Measurements from ENCODE around the gene CDON.

CDON gene

GRCh38 chr11:125974284-125974683 lies 88.4 kb downstream of the CDON start:
- DNase-seq (ENCODE audit: low read depth), result no peak
- H3K4me3 ChIP-seq (replicated peaks; ENCODE audit: low read depth, low read length), result no peak overlapping the region
- no peak for TF ChIP-seq CTCF (IDR thresholded peaks at IDR 0.05; ENCODE audit: low read length, missing control alignments)

GRCh38 chr11:125971618-125972017 lies 91.0 kb downstream of the CDON start:
- no peak for TF ChIP-seq CTCF (IDR thresholded peaks at IDR 0.05; ENCODE audit: low read length, missing control alignments)
- H3K4me3 ChIP-seq (replicated peaks; ENCODE audit: low read depth, low read length), result no peak overlapping the region
- DNase-seq (ENCODE audit: low read depth), result no peak

DNA sequence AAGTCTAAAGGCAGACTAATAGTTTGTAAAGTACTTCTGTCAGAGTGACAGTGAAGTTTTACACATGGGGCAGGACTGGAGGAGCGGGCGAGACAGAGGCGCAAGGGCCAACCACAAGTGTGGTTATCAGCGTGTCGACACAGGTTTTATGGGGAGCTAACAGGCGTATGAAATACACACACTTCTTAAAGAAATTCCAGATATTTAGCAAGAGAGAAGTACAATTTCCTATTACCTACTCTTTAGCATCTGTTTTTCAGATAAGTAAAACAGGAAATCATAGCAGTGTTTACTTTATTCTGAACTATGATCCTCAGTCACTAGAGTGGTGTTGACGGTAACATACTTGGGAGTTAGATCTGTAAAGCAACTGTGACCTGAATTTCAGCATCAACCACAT lies 94.3 kb downstream of the CDON start:
- TF ChIP-seq CTCF (IDR thresholded peaks at IDR 0.05; ENCODE audit: low read length, missing control alignments), result no peak
- H3K4me3 ChIP-seq (replicated peaks; ENCODE audit: low read depth, low read length), result no peak overlapping the region
- DNase-seq (ENCODE audit: low read depth), result no peak

DNA sequence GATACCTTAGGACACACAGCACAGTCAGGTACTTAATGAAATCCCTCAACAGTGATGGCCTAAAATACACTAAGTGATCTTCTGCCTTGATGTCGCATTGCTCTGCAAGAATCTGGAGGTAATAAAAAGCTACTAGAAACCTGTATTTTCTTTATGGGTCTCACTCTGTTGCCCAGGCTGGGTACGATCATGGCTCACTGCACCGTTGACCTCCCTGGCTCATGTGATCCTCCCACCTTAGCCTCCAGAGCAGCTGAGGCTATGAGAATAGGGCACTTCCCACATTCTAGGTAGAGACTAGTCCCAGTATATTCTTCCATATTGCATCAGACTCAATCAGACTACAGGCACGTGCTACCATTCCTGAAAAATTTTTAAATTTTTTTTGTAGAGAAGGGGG lies 95.2 kb downstream of the CDON start:
- no peak for TF ChIP-seq CTCF (IDR thresholded peaks at IDR 0.05; ENCODE audit: low read length, missing control alignments)
- DNase-seq (ENCODE audit: low read depth), result no peak
- H3K4me3 ChIP-seq (replicated peaks; ENCODE audit: low read depth, low read length), result no peak overlapping the region

- H3K4me3 ChIP-seq (replicated peaks; ENCODE audit: low read depth, low read length), result no peak overlapping the region
- DNase-seq (ENCODE audit: low read depth), result no peak
- no peak for TF ChIP-seq CTCF (IDR thresholded peaks at IDR 0.05; ENCODE audit: low read length, missing control alignments)
Observed at GRCh38 chr11:125960771-125961170, 101.9 kb downstream of the CDON start.

DNA sequence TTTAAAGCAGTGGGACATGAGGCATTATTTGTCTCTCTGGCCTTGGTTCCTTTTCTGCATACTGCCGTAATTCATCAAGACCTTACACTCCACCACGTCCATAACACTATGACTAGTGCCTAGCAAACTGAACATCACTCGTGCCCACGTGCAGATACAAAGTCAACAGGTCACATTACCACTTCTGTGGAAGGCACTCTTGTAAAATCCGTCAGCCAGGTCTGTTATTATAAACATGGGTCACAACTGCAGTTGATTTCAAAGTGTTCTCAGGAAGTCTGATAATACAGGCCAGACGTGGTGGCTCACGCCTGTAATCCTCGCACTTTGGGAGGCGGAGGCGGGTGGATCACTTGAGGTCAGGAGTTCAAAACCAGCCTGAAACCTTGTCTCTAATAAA lies 102.7 kb downstream of the CDON start:
- H3K4me3 ChIP-seq (replicated peaks; ENCODE audit: low read depth, low read length), result no peak overlapping the region
- DNase-seq (ENCODE audit: low read depth), result no peak
- TF ChIP-seq CTCF (IDR thresholded peaks at IDR 0.05; ENCODE audit: low read length, missing control alignments), result no peak

GRCh38 chr11:125959511-125959910 lies 103.2 kb downstream of the CDON start:
- no peak for TF ChIP-seq CTCF (IDR thresholded peaks at IDR 0.05; ENCODE audit: low read length, missing control alignments)
- DNase-seq (ENCODE audit: low read depth), result no peak
- H3K4me3 ChIP-seq (replicated peaks; ENCODE audit: low read depth, low read length), result no peak overlapping the region

Data from fibroblast of pulmonary artery (primary cell).